ENCODE results near the gene ST6GALNAC4.
"Not testable (repeated sequence)": the region's sequence is repeated elsewhere in the genome, so short reads cannot be mapped to it uniquely, and the experiment has no call there.

ST6GALNAC4 gene

DNA sequence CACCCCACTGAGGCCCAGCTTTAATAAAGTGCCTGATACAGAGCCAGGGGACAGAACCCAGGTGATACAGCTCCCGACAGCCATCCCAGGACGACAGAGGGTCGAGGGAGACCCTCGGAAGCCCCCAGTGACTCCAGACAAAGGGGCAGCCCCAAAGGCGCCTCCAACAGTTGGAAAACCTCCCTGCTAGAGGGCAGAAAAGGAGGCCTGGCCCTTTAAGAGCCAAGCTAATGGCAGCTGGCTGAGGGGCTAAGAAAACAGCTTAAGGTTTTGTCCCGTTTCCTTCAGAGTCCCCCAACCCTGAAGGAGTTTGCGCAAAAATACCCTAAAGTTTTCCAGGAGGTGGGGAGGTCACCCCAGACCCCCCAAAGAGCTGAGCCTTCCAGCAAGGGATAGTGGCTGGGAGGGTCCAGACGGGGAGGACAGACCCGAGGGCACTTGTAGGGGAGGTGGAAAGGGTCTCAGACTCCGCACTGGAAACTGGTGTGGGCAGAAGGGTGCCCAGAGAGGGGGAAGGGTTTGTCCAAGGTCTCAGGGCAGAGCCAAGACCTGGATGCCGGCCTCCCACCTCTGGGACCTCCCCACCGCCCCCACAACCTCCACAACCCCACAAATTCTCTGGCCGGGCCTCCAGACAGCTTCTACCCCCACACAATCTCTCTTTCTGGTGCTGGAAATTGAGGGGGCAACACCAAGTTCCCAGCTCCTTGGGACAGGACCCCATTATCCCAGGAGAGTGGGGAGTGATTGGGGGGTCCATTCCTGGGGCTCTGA, 31.1 kb downstream of the ST6GALNAC4 start:
- no peak for DNase-seq (ENCODE audit: low read depth)

GRCh38 chr9:127884976-127885490, 31.8 kb downstream of the ST6GALNAC4 start:
- no peak for DNase-seq (ENCODE audit: low read depth)

DNA sequence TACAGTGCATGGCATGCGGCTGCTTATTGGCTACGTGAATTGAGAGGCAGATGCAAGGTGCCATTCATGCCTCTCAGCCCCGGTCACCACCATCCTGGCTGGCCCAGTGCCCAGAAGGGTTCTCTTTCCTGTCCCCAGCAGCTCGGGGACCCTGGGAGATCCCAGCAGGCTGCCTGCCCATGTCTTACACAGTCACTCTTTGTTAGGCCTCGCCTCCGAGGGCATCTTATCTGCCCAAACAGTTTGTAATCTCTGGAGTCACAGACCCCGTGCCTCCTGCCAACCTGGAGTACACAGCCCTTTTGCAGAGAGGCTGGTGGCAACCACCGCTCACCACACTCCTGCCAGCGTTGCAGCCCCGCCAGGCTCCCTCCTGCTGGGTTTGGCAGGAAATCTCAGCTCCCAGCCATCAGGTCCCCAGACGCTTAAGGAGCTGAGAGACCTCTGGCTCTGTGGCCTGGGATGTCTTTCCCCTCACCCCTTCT, 32.4 kb downstream of the ST6GALNAC4 start:
- no peak for DNase-seq (ENCODE audit: low read depth)

GRCh38 chr9:127883959-127884358, 32.9 kb downstream of the ST6GALNAC4 start:
- DNase-seq (ENCODE audit: low read depth) = no peak

GRCh38 chr9:127881715-127882114, 35.1 kb downstream of the ST6GALNAC4 start:
- DNase-seq (ENCODE audit: low read depth) = not testable (repeated sequence)

- no peak for DNase-seq (ENCODE audit: low read depth)
Measured at GRCh38 chr9:127880143-127880542, 36.7 kb downstream of the ST6GALNAC4 start.

GRCh38 chr9:127878652-127879390, 38.0 kb downstream of the ST6GALNAC4 start:
- DNase-seq (ENCODE audit: low read depth) = no peak

GRCh38 chr9:127878001-127878651, 38.7 kb downstream of the ST6GALNAC4 start:
- no peak for DNase-seq (ENCODE audit: low read depth)

DNA sequence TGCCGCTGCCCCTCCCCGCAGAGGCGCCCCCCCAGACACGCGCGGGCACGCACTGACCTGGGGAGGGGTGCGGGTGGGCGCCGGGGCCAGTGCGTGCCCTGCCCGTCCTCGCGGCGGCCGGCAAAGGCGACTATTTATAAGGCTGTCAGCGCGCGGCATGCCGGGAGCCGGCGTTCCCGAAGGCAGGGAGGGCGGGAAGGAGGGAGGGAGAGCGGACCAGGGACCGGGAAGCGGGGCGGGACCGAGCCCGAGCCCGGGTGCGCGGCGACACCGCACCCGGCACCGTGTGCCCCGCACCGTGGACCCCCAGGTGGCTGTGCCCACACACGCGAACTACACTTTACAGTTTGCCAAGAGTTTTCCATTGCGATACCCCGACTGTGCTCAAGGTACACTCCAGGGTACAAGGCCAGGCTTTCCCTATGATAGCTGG, 39.3 kb downstream of the ST6GALNAC4 start, which contains the start of gene AK1:
AK1 (minus strand) TSS at position 110 of the 433 bp plus-strand sequence. CDS start 3,058 bp downstream, outside the sequence.
- DNase-seq (ENCODE audit: low read depth) = peak; percentile 77

GRCh38 chr9:127876764-127877562, 39.9 kb downstream of the ST6GALNAC4 start:
- DNase-seq (ENCODE audit: low read depth) = peak; percentile 27

- DNase-seq (ENCODE audit: low read depth) = no peak
Measured at GRCh38 chr9:127876026-127876763, 40.6 kb downstream of the ST6GALNAC4 start.

DNA sequence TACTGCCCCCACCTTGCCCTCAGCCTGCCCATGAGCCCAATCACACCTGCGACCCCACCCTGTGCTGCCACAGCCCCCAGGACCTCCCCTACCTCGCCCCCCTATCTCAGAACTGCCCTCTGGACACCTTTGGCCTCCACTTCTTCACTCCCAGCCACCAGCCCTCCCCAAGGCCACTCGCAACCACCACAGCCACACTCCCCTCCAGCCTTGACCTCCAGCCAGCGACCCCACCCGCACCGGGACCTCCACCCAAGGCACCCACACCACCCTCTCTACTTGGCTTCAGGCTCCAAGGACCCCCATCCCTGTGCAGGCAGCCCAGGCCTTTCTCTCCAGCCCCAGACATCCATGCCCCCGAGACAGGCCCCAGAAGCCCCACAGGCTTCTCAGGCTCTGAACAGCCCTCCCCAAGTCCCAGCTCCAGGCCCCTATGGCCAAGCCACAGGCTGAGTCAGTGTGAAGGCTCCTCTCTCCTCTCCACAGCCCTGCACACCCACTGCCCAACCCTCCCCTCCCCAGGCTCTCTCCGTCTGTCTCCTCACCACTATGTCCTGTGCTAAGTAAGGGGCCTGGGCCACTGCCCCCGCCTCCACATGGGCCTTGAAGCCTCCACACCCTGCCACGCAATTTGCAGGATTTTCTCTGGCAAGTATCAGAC, 41.4 kb downstream of the ST6GALNAC4 start:
- DNase-seq (ENCODE audit: low read depth) = peak; percentile 53

DNA sequence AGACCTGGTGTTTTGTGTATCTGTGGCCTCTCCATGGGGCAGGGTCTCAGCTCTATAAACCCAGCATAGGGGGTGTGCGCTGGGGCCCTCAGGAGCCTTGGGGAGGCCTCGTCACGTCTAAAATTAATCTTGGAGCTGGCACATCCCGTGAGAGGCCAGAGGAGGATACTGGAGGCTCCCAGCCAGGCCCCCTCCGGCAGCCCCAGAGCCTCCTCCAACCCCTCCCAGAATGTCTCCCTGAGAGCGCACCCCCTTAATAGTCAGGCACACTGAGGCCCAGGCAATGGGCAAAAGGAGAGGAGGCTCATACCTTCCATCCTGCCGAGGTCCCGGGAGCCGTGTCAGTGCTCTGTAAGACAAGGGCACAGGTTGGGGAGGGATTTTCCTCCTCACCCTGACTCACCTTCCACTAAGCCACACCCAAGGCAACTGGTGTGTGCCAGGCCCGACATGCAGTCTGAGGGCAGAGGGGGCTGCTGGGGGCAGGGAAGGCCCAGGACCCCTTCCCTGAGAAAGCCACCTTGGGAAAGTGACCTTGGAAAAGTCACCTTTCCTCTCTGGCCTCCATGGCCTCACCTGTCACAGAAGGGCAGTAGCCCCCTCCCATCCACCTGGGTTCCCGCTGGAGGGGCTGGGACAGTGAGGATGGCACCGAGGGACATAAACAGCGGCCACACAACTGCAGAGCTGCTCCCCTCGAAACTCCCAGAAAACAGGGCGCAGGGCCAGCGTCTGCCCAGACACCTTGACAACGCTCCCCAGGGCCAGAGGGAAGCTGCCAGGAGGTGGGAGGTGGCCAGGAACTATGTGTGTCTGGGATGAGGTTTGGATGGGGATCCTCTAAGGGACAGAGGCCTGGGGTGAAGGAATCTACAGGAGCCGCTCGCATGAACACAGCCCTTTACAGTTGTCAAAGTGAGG, 42.3 kb downstream of the ST6GALNAC4 start:
- peak; percentile 35 for DNase-seq (ENCODE audit: low read depth)

- no peak for DNase-seq (ENCODE audit: low read depth)
Measured at GRCh38 chr9:127873886-127874285, 43.0 kb downstream of the ST6GALNAC4 start.

GRCh38 chr9:127873223-127873691, 43.6 kb downstream of the ST6GALNAC4 start:
- DNase-seq (ENCODE audit: low read depth) = no peak

GRCh38 chr9:127872369-127873222, 44.2 kb downstream of the ST6GALNAC4 start:
- no peak for DNase-seq (ENCODE audit: low read depth)

DNA sequence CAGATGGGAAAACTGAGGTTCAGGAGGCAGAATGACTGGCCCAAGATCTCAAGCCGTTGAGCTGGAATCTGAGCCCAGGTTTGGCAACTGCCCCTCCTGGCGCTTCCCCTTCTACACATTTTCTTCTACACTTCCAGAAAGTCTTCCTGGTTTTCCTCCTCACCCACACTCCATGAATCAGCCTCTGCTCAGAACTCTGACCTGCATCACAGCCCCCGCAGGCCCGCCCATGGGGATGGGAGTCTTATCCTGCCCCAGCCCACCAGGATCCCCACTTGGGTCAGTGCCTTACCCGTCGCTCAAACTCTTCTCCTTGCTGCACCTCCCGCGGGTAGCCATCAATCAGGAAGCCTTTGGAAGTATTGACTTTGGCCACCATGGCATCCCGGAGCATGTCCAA, 45.3 kb downstream of the ST6GALNAC4 start:
- DNase-seq (ENCODE audit: low read depth) = no peak

GRCh38 chr9:127870887-127871286, 46.0 kb downstream of the ST6GALNAC4 start:
- no peak for DNase-seq (ENCODE audit: low read depth)

All from ELR (cell line).